Posterior vena cava (tissue), 2 donors: ENCODE results near the gene KRT39. TPM values are rescaled to one million over a fixed set of nuclear protein-coding genes. Genes with fewer than 3 reads are reported as not detected.
"Not testable (repeated sequence)": the region's sequence is repeated elsewhere in the genome, so short reads cannot be mapped to it uniquely, and the experiment has no call there.

Experiments used
- DNase-seq: peaks from one replicate; pipeline ENCODE4 v3.0.0-alpha.2; 2020; ENCODE audit warnings: low spot score
- intact Hi-C, 2 donors: fragments of 100-400 bp; cut with DNase I; formaldehyde crosslinking; loops; one replicate each; pipeline versions ENCODE4 v1.14.1 to v1.14.2; 2022 to 2023
- total RNA-seq, 2 donors: library from RNA; stranded (reverse); fragmentation: NEBNext Ultra II Directional; extraction: Animal tissue kit (Norgen Biotek cat#: 25700); gene quantifications; one replicate each; pipeline ENCODE4 v1.2.1, GENCODE V29; 2021
- donor health status: DM: yes; HTN: yes; CAD: no.
- donor health status: DM: yes; HTN: yes; CAD: no.

Gene KRT39
- total RNA-seq, 2 donors from 2014 or later = not detected

DNA sequence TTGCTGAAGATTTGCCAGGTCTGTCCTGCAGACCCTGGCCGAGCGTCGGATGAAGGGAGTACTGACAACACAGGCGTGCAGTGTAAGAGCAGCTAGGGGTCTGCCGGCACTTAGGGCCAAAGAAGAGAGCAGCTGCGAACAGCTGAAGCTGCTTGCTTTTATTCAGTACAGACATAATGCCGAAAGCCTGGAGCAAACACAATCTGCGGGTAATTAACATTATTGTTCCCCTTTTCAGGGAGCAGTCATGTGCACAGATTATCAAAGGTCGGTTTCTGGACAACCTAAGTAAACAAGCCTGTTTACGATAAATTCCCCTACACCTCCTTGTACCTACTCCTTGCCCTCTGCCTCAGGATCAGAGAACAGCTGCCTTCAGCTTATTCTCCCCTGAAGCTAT is 17.3 kb downstream of the KRT39 start:
- DNase-seq = no peak
- intact Hi-C loops = no loop called here

DNA sequence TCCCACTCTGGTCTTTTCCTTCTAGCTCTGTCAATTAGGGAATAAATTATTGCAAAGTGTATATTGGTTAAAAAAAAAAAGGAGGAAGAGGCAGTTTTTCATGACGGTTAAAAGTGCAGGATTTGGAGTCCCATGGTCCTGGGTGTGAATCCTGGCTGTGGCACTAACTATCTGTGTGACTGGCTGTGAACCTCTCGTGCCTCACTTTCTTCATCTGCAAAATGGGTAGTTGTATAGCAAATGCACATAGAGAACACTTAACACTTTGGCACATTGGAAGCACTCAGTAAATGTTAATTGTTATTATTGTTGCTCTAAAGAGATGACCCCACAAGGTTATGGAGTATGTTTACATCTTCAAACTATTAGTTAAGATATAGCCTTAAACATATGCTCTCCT is 18.8 kb downstream of the KRT39 start:
- DNase-seq = no peak
- intact Hi-C loops = no loop called here

DNA sequence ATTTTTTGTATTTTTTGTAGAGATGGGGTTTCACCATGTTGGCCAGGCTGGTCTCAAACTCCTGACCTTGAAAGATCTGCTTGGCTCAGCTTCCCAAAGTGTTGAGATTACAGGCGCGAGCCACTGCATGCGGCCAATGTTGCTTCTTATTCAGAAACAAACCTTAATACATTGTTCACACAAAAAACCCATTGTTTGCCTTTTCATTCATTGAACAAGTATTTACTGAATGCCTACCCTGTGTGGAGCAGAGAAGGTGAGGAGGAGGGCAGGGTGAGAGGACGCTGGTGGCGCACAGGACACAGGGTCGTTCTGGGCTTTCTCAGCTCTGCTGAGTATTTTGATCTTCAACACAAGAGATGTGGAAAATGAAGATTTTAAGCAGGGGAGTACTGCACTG is 21.3 kb downstream of the KRT39 start:
- DNase-seq = no peak
- intact Hi-C loops = no loop called here

DNA sequence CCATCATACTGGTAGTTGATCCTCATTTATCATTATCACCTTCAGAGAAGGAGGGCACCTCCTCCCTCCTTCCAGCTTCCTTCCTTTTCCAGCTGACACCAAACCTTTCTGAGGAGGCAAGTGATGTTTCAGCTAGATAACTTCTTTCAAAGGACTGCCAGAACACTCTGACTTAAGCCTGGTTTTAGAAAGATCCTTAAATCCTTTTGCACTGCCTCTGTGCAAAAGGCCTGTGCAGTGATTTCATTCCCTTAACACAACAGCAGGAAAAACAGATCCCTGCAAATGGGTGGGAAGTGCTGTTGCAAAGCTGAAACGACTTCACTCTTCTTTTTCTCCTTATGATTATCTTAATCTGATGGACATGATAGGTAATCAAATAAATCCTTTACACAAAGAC is 22.2 kb downstream of the KRT39 start:
- intact Hi-C loops = no loop called here
- no peak for DNase-seq

DNA sequence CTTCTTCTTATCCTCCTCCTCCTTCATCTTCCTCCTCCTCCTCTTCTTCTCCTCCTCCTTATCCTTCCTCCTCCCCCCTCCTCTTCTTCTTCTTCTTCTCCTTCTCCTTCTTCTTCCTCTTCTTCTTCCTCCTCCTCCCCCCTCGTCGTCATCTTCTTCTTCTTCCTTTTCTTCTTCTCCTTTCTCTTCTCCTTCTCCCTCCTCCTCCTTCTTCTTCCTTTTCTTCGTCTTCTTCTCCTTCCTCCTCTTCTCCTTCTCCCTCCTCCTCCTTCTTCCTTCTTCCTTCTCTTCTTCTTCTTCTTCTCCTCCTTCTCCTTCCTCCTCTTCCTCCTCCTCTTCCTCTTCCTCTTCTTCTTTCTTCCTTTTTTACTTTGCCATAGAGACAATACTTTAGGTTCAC is 24.2 kb downstream of the KRT39 start:
- intact Hi-C loops = no loop called here

DNA sequence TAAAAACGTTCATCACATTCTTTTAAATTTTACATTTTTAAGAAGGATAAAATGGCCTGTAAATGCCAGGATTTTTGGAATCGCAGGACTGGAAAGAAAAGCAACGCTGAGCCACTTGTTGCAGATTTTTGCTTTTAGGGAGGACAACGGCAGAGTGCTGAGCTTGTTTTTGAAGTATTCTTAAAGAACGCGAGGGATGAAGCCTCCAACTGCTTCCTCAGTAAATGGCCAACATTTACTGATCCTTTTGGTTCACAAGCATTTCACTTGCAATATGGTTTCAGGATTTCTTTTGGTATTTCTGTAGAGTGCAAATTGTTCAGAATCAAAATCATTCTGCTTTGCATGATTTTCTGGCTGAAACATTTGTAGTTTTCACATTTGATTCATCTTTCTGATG is 26.5 kb downstream of the KRT39 start:
- intact Hi-C loops = no loop called here
- DNase-seq = no peak

More for the DNA sequence above, 24.2 kb downstream of the KRT39 start:
- no peak for DNase-seq

DNA sequence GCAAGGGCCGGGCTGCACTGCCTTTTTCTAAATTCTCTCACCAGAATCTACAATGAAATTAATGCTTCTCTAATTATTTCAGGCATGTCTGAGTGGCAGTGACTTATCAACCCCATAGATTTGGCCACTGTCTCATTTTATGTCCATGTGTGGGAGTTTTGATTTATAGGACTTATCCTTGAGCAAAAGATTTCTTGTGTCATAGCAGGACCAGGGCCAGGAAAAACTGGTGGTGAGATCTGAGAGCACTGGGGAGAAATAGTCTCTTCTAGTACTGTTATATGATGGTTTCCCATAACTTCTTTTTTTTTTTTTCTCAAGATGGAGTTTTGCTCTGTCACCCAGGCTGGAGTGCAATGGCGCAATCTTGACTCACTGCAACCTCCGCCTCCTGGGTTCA is 27.8 kb downstream of the KRT39 start:
- intact Hi-C loops = no loop called here
- DNase-seq = no peak

DNA sequence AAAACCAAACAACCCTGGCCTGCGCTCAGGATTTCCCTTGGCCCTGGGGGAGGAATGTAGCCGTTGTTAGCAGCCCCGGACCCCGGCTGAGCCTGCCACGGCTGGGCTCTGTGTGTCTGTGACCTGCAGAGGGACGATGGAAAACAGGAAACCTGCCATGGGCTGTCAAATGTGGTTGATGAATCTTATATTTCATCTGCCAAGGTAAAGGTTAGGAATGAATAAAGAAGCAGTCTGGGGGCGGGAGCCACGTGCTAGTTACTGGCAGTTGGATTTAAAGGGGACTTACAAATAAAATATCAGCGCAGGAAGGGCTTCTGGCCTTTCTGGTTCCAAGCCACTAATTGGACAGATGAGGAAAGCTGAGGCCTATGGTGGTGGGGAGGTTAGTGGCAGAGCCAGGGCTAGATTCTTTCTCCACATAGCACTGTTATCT is 29.3 kb downstream of the KRT39 start, which contains the start of gene KRT23:
TSS of gene KRT23 (minus strand) at position 263 of the 436 bp plus-strand sequence. CDS start 1,043 bp downstream, outside the sequence.
- intact Hi-C loops = no loop called here
- DNase-seq = no peak

DNA sequence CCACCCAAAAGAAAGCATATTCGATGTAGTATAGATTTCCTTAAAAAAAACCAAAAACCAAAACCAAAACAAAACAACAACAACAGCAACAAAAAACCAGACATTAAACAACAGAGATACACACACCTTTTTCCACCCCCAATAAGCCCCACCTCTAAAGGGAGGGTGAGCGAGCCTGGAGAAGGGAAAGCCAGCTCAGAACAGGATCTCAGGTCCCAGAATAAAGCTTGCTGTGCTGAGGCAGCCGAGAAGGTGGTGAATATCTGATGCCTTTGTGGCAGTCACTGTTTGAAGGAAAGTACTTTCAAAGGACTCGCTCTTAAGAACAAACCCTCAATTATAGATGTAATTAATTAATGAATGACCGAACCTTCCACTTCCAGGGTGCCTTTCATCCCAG is 29.8 kb downstream of the KRT39 start:
- DNase-seq = no peak
- intact Hi-C loops = no loop called here

DNA sequence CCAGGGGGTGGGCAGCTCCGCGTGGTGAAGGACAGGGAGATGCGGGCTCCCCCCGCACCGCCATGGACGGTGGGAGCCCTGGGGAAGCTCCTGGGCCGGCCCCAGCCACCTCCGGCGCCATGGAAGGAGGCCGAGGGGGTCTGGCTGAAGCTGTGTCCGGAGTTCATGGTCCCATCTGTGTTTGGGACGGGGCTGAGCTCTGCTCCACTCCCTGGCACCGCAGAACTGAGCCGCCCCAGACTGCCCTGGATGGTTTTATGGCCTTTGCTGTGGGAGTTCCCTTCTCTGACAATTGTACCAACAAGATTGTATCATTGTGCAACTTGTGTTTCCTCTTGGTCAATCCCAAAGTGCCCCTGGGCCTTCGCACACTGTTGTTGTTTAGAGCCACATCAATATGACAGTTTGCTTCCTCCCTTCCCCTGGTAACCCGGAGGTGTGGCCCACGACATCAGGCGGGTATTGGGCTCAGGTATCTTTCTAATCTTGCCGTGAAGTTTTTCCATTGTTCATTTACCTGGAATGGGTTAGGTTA is 30.2 kb downstream of the KRT39 start:
- DNase-seq = no peak
- intact Hi-C loops = no loop called here

DNA sequence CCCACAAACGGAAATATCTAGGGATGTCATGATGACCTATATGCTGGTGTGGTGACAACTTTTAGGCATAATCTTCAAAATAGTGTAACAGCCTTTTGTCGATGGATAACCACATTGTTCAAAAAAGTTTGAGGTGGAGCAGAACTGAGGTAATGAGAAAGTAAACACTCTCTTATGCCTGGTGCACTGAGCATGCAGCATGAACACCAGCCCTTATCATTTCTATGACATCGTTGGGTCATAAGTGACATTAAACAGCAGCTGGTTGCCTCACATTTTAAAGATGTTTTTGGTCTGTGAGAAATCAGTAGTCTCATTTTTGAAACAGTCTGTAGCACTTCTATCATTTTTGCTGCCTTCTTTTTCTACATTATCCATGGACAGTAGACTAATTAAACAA is 31.1 kb downstream of the KRT39 start:
- intact Hi-C loops = no loop called here

DNA sequence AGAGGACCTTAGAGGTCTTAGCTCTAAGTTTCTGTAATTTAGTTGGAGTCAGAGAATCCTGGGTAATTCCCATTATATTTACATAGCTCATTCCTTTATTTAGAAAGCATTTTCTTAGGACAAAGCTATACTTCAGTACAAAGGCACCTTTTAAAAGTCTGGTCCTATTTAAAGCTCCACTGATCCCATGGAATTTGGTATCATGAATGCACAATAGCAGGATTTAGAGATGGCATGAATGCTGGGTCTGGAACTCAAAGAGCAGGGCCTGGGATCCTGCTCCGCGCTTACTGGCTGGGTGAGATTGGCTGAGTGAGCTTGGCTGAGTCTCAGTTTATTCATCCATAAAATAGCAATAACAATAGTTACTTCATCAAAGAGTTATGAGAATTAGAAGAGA is 34.1 kb downstream of the KRT39 start:
- intact Hi-C loops = no loop called here
- no peak for DNase-seq

More for the DNA sequence above, 31.1 kb downstream of the KRT39 start:
- DNase-seq = no peak

DNA sequence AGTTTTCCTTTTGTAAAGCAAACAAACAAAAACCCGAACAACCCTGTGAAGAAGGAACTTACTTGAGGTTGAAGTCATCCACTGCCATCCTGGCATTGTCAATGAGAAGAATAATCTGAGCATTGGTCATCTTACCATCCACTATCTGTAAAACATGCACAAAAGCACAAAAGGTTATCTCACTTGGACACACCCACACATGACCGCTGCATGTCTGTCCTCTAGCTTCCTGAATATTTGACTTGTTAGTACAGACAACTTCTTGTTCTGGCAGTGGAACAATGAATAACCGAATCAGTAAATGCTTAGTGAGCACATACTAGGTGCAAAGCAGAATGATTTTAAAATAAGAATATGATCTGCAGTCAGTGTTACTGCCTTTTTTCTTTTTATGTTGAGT is 35.4 kb downstream of the KRT39 start:
- intact Hi-C loops = no loop called here
- DNase-seq = no peak

DNA sequence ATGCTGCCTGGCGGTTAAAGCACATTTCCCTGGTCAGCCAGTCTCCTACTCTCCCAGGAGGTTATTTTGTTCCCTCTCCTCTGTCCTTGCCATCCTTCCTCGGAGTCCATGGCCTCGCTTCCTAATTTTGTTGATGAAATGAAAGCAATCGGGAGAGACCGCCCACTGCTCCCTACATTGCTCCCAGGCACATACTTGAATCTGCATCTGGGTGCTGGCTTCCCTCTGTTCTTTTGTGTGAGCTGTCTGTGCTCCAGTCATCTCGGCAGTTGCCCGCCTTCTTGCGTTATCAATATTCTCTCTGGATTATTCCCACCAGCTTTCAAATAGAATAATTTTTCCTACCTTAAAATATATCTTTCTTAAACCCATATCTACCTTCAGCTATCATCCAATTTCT is 40.4 kb downstream of the KRT39 start:
- intact Hi-C loops = no loop called here
- no peak for DNase-seq

DNA sequence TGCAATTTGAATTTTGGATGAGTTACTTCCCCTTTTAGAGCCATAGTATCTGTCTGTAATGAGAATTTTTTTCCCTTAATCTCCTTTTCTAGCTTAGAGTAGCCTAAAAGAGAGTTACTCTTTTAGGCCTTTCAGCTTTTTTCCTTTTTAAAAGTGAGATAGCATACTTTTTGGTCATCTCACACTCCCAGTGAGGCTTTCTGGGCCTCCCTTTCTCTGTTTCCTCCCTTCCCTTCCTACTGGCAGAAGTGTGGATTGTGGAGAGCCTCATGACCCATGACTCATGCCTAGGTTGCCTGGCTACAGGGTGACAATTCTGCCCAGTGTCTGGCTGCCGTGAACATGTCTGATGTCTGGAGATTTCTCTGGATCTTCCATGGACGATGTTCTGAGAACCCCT is 44.5 kb downstream of the KRT39 start:
- intact Hi-C loops = no loop called here
- peak; percentile 83 for DNase-seq

DNA sequence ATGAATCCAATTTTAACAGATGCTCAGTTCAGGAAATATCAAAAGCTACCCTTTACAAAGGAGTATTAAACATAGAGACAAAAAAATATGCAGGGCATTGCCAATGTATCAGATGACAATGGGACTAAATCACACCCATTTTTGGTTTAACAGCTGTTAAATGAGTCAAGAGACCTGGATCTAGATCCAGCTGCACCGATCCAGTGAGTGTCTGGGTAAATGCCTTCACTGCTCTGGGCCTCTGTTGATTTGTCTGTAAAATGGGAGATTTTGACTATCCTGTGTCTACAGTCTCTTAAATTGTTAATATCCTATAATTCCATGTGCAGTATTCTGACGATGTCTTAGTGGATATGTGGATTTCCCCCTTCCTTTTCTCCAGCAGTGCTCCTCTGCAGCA is 45.7 kb downstream of the KRT39 start:
- intact Hi-C loops = no loop called here
- no peak for DNase-seq

DNA sequence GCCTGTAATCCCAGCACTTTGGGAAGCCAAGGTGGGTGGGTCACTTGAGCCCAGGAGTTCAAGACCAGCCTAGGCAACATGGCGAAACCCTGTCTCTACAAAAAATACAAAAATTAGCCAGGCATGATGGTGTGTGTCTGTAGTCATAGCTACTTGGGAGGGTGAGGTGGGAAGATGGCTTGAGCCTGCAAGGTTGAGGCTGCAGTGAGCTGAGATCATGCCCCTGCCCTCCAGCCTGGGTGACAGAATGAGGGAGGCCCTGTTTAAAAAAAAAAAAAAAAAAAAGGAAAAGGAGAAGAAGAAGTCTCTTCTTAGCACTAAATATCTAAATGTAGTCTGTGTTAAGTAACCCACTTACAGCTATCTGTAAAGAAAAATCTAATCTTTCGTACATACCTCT is 49.6 kb downstream of the KRT39 start:
- DNase-seq, intact Hi-C loops: not testable (repeated sequence)

DNA sequence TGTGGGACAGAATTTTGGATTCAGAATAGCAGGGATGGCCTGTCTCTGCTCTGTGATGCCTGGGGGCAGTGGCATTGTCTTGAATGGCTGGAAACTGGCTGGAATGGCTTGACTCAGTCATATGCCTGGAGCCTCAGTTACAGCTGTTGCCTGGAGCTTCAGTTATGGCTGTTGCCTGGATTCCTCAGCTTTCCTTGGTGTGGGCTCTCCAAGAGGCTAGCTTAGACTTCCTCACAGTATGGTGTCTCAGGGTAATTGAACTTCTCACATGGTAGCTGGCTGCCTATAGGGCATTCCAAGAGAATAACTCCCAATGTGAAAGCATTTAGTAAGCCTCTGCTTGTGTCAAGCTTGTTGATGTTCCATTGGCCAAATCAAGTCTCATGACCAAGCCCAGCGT is 50.4 kb downstream of the KRT39 start:
- no peak for DNase-seq
- intact Hi-C loops = no loop called here

DNA sequence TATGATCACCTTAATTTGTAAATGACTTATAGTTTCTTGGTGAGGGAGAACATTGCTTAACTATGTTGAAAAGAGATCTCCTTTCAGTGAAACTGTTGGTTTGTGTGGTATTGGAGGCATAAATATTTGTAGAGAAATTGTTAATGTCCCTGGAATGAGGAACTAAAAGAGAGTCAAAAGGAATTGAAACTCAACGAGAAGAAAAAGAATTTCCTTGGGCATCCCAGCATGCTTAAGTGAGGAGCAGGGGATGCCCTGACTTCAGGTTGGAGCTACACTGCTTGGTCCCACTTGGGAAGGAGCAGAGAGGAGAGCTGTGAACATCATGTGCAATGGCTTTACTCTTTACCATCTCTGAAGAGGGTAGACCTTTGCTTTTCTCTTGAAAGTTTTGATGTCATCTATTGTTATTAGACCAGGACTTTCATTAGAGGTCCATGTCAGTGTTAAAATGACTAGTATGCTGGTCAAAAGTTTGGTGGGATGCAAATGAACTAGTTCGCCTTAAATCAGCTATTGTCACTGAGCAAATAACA is 51.0 kb downstream of the KRT39 start:
- no peak for DNase-seq
- intact Hi-C loops = no loop called here

DNA sequence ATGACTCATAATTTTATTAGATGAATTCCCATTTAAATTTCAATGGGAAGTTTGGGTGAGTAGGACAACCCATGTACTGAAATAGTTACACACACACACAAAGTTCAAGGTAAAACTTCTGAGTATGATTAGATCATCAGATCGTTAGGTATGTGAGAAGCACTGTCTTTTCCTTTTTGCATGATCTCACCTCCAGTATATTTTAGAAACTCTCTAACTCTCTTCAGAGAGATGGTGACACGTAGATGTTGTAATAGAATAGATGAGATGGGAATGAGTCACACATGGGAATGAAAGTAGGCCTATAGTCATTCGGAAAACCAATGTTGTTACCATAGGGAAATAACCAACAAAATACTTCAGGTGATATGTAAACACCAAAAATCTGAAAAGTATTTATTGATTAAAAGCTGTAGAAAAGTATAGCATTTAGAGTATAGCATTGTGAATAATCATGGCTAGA is 51.5 kb downstream of the KRT39 start:
- no peak for DNase-seq
- intact Hi-C loops = no loop called here

DNA sequence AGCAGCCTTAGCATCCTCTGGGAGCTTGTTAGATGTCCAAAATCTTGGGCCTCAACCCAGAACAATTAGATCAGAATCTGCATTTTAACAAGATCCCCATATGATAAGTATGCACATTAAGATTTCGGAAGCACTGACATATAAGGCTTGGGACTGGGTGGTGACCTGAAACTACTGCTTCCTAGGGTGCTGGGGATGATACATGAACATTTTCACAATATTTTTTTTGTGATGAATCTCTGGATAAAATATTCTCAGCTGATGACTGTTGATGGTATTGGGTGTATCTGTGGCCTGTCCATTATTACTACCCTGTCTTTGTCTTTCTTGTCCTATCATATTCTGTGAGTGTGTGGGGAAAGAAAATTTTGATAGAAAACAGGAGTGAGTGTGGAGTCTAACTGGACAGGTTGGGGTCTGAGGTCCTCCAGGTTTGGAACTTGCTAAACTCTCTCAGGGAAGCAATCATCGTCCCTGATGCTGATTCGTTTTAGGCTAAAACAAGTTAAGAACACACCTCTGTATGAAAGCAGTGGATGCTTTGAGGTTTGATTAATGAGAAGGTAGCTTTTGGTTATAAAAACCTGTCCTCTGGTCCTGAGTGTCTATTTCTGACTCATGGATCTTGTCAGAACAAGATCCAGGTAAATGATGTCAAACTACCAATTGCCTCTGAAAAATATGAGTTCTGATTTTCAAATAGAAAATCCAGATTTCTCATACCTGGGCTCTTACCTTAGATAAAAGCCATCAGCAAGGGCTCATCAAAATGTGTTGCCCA is 52.5 kb downstream of the KRT39 start:
- no peak for DNase-seq
- intact Hi-C loops = no loop called here
